Activated CD8-positive, alpha-beta memory T cell treated with anti-CD3 and anti-CD28 coated beads for 1 hour (primary cell): ENCODE data around the gene TOP1.

Experiments
- DNase-seq, 2 donors: peaks; one replicate each; pipeline ENCODE4 v3.0.0-alpha.2; 2020; ENCODE audit warnings: low read depth in 1 of 2; ENCODE audit errors: extremely low read depth in 1 of 2

Gene TOP1

DNA sequence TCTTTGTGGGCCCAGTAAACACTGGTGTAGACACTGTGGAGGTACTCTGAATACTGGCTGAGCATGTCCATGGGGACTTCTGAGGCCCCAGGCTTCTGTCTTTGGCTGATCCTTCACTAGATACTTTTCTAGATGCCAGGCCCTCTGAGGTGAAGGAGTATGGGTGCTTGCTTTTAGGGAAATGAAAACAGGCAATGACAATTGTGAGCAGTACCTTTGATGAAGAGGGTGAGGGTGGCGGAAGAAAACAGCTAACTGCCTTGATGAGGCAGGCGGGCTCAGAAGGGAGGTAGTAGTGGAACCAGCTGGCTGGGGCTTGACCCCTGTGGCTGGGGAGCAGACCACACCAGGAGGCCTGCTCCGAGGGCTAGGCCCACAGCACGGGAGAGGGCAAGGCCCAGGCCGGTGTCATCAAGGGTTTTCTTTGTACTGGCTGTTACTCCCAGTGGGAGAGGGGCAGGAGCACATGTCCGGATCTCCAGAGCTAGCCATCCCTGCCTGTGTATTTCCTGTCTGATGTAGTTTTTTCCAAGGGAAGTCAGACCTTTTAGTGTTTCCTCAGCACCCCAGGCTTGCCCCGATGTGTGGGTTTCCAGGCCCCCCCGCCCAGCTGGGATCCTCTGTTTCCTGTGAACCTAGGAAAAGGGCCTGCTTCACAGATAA is 112.7 kb downstream of the TOP1 start:
- no peak for DNase-seq

DNA sequence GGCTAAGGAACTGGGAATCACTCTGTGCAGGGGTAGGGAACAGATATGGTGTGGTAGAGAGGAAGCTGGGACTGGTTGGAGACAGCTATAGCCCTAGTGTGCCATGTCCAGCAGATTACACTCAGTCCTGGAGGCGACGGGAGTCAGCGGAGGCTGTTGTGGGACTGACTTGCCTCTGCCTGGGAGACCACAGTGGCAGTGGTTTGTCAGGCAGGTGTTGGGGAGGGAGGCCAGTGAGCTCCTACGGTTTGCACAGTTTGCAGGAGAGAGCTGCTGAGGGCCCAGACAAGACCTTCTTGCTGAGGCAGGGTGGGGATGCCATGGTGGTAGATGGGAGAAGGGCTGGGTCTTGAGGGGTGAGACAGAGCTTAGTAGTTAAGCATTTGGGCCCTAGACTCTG is 113.6 kb downstream of the TOP1 start:
- no peak for DNase-seq

DNA sequence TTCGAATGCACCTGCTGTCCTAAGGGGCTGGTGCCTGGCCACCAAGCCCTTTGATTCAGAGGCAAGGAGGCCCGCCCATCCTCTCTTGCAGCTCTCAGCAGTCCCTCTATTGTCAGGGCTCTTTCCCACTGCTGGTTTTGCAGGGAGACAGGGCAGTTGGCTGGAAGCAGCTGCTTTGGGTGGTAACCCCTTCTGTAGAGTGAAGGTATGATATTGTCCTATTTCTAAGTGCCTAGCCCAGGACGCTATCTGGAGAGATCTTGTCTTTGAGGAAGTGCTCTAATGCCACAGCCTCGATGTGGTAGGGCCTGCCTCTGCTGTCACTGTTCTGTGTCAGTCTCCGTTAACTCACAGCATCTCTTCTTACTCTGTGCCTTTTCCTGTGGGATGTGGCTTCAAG is 114.3 kb downstream of the TOP1 start:
- DNase-seq: no peak

DNA sequence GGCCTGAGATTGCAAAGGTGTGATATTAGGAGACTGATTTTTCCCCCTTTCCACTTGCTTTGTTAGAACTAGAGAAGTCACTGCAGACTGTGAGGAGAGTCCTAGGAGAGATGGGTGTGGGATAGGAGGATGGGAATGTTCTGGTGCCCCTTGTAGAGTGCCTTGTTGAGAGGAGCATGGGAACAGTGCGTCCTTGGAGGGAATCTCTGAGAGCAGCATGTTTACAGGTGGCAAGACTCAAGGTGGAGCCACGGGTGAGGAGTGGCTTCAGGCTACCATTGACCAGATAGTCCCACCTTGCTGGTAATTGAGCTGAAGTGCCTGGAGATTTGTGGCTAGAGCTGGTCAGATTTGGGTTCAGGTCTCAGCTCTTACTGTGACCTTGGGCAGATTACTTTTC is 114.7 kb downstream of the TOP1 start:
- no peak for DNase-seq

DNA sequence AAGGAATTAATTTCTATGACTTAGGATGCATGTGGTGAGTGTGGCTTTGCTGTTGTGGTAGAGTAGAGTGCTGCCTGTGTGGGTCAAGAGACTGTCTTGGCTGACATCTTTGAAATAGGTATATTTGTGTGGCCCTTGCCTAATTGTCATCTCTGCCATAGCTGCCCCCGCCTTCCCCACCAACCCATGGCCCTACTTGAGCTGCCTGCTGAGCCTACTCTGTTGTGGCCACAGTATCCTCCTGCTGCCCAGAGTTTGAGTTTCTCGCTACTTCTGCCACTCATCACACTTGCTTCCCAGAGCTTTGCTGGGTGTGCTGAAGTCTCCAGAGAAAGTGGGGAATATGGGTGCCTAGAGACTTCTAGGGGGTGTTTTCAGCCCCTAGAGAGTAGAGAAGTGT is 116.7 kb downstream of the TOP1 start:
- DNase-seq: no peak

DNA sequence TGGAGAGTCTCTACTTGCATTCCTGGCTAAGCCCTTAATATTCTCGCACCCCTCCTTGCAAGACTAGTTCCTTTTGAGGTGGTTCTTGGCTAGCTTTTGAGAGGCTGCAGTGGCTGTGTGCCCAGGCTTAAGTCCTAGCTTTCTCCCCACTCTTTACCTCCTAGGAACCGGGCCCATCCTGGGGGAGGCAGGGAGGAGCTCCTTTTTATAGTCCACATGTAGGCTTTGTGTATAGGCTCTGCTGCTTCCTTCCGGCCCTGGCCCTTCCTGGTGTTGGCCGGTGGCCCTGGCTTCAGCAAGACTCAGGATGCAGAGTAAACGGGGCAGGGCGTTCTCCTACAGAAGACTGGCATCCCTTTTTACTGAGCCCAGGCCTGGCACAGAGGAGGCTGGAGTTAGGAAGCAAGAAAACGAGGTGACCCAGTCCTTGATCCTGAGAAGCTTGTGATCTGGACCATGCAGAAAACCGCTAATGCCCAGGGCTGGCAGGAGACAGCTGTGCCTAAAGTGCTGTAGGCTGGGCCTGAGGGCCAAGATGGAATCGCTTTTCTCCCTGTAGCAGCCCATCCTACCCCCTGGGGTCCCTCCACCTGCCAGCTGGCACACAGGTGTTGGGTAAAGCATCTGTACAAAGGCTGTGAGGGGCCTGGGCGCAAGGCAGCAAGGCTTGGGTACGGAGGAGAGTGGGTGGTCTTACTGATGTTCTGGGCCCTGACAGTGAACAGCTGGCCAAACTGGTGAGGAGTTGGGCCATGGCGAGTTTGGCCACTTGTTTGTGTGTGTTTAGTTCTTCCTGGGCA is 117.4 kb downstream of the TOP1 start:
- DNase-seq: no peak

DNA sequence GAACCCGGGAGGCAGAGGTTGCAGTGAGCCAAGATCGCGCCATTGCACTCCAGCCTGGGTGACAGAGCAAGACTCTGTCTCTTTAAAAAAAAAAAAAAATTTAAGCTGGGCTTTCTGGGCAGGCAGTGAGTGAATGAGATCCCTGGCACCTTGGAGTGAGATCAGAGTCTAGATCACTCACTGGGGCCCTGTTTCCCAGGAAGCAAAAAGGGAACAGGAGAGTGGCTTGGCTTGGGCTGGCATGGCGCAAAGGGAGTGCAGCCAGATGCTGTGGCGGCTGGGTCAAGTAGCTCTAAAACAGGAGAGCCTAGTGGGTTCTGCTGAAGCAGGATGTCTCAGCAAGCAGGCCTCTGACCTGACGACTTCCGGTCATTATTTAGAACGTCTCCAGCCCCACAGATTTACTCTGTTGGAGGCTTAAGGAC is 119.2 kb downstream of the TOP1 start:
- DNase-seq: no peak

DNA sequence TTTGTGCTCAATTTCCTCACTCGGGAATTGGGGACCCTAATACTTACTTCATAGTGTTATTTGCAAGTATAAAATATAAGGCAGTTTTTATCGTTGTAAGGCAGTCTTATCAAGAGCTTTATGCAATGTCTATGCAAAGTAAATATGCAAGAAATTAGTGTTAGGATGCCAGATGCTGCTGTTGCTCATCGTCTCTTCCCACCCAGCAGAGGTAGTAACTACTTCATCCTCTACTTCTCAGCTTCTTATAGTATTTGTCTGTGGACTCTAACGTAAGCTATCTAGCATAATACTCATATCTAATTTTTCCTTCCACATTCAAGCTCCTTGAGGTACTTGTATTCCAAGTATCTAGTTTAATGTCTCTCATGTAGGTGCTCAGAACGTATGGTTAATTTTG is 120.3 kb downstream of the TOP1 start:
- DNase-seq: no peak

DNA sequence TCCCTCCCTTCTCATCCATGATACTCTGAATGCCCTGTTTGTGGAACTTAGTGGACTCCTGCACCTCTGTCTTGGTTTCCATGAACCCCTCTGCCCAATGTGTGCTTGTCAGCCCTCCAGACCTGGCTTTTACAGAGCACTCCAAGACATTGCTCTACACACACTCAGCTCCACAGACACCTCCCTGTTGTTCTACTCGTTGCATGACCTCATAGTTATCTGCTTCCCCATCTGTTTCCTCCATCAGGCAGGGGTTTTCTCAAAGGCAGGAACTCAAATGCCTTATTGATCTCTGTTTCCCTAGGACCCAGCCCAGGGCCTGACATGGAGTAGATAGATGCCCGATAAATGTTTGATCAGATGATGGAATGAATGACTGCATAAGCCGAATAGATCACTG is 122.0 kb downstream of the TOP1 start:
- no peak for DNase-seq

DNA sequence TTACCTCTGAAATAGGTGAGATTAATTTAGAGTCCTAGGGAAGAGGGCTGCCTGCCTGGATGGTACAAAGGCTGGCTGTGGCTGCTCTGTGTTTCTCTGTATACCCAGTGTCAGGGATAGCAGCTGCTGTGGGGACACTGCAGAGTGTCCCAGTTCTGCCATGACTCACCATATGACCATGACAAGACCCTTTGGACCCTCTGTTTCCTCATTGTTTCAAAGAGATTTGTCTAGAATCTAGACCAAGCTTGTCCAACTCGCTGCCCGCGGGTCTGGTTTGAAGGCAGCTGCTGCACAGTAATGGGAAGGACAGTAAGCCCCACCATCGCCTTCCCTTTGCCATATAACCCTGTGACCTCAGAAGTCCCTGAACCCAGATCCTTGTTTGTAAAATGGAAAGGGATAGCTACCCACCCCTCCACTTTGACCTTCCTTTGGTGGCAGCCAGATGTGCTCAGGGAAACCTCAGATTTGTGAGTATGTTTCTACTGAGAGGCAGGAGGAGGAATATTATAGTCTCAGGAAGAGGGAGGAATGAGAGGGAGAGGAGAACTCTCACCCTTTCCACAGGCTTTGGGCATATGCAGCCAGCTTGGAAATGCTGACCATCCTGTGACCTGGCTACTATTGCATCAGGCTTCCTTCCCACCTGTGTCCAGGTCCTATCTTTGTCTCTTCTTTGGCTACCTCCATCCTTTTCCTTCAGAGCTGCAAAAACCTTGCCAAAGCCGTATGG is 122.7 kb downstream of the TOP1 start:
- no peak for DNase-seq

DNA sequence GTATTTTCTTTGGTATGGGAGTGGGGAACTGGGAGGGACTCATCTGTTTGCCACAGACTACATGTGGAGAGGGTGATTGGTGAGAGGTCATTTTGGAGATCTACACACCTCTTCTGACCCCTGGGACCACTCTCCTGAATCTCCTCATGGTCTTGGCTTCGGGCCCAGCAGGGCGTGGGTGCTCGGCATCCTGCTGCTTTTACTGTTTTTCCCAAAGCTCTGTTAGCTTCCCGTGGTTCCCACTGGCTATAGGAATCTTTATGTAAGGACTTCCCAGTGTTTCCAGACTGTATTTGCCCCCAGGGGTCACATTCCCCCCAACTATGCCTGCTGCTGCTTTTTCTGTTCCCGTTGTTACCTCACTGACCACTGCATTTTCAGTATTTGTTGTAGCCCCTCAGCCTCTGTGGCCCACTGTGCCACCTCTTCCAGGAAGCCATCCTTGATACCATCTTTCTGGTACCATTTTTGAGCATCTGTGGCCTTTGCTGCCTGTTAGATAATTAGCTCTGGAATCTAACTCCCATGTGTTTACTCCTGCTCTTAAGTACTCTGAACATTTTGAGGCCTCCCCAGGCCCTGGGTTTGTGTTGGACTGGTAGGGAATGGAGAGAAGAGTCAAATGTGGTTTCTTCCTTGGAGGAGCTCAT is 123.6 kb downstream of the TOP1 start:
- no peak for DNase-seq

DNA sequence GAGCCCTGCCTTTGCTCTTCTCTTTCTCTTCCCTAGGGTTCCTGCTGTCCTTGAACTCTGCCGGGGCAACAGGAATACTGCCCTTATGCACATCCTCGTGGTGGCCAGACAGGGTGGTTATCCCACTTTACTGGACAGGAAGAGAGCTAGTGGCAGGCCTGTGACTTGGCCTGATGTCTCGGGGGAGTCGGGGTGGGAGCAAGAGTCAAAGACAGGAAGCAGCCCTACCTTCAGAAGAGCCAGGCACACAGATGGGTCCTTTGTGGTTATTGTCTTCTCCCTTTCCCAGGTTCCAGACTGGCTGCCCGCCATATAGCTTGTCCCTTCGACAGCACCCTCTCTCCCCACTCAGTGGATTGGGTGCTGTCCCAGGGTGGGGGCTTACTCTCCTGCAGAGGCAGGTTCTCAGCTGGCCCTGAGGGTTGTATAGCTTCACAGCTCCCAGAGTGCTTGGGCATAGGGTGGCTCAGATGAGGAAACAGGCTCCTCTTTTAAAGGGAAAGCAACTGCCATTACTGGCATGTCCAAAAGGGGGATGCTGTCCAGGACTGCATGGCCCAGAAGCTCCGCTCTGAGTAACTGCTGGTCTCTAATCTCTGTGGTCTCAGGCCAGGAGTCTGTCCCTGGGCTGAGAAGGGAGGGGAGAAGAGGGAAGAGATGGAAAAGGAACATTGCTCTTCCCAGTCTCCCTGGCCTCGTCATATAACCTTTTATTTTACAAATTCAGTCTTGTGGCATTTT is 126.0 kb downstream of the TOP1 start:
- DNase-seq: no peak

DNA sequence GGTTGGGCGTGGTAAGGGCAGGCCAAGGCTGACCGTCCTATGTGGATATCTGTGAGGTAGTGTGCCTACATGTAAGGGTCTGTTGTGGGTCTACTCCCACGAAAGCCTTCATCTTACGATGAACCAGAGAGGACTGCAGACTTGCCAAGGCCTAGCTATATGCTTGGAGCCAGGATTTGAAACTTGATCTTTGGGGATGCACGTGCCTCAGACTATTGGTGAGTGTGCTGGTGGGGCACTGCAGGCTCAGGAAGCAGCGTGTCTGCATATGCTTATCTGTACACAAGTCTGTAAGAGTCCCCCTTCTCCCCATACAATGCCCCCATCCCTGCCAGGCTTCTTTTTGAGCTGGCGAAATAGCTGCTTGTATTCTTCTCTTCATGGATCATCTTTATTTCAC is 126.6 kb downstream of the TOP1 start:
- no peak for DNase-seq

DNA sequence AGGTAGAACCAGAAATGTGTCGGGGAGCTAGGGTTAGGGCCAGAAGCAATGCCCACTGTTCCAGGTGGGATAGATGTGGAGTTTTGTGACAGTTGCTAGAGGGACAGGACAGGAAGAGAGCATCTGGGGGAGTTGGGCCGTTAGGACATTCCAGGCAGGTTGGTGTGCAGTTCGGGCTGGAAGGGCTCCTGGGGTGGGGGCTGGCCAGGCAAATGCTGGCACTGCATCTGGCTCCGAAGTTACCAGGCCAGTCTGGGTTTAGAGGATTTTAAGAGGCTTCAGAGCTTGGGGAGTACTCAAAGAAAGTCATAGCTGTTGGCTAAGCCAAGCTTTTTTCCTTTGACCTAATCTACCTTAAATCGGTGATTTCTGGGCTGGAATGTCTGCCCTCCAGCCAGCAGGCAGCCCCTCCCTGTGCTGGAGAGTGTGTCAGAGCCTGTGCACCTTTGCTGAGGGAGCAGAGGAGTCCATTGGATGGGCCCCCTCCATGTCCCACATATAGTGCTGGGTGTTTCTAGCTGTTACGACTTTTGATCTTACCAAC is 129.5 kb downstream of the TOP1 start:
- DNase-seq: no peak

DNA sequence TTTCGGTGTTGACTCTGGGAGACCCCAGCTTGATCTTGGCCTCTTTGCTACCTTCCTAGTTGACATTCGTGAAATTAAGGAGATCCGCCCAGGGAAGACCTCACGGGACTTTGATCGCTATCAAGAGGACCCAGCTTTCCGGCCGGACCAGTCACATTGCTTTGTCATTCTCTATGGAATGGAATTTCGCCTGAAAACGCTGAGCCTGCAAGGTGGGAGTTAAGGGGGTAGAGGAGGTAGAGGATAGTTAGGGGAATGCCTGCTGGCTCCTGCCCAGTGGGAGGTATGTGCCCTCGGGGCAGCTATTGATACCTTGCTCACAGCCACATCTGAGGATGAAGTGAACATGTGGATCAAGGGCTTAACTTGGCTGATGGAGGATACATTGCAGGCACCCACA is 130.9 kb downstream of the TOP1 start:
- DNase-seq: no peak

DNA sequence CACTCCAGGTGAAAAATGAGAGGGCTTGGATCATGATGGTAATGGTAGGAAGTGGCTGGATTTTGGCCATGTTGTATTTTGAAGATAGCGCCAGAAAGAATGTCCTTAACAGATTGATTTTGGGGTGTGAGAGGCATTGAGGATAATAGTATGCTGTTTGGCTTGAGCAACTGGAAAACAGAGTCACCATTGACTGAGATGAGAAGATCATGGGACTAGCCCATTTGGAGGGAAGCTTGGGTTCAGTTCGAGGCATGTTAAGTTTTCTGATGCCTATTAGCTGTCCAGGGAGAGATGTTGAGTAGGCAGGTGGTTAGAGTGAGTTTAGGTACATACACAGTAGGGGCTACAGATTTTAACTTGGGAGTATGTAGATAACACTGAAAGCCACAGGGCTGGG is 132.1 kb downstream of the TOP1 start:
- DNase-seq: no peak

DNA sequence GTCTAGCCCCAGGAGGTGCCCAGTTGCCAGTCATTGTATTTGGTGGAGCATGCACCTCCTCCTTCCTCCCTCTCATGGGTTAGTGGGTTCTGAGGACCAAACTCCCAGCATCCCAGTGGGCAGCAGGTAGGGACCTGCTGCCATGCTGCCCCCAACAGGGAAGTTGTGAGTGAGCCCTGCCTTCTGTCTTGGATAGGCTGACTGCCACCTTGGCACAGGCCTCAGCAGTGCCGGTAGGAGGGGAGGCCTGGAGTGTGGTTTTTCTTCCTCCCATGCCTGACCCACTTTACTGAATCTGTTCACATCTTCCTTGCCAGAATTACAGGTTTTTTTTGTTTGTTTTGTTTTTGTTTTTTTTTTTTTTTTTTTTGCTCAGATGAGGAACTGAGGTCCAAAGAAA is 133.3 kb downstream of the TOP1 start:
- DNase-seq: no peak

DNA sequence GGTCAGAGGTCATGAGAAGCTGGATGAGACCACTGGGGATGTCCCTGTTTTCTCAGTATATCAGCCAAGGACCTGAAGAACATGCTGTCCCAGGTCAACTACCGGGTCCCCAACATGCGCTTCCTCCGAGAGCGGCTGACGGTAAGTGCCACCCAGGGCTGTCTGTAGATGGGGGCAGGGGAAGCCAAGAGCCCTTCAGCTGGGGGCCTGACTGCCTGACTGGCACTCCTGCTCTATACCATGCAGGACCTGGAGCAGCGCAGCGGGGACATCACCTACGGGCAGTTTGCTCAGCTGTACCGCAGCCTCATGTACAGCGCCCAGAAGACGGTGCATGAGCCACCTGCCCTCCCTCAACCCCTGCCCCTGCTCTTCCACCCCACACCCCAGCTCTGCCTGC is 133.8 kb downstream of the TOP1 start:
- DNase-seq: no peak

DNA sequence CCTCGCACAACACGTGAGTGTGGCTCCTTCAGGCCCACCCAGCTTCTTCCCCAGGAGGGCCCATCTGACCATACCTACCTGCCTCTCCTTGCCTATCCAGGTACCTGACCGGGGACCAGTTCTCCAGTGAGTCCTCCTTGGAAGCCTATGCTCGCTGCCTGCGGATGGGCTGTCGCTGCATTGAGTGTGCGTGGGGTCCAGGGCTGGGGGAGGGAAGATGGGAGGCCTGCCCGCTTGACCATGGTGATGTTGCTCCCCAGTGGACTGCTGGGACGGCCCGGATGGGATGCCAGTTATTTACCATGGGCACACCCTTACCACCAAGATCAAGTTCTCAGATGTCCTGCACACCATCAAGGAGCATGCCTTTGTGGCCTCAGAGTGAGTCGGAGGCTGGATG is 135.2 kb downstream of the TOP1 start:
- DNase-seq: no peak
